Nephron (organoid): ENCODE data around the gene PZP.
"Not testable (repeated sequence)": the region's sequence is repeated elsewhere in the genome, so short reads cannot be mapped to it uniquely, and the experiment has no call there.

Experiments
- H3K27ac Mint-ChIP-seq, 3 experiments: 2 replicates each; pipeline ENCODE4 v1.8.0; 2020; ENCODE audit warnings: mixed read lengths in 3 of 3, mild to moderate bottlenecking in 2 of 3, moderate library complexity in 1 of 3
- H3K27me3 Mint-ChIP-seq: 2 replicates; pipeline ENCODE4 v1.8.0; 2021; ENCODE audit warnings: low read depth, mild to moderate bottlenecking, moderate library complexity, mixed read lengths
- H3K36me3 Mint-ChIP-seq: 2 replicates; pipeline ENCODE4 v1.8.0; 2020; ENCODE audit warnings: low read depth, mixed read lengths
- H3K4me1 Mint-ChIP-seq: 2 replicates; pipeline ENCODE4 v1.8.0; 2020; ENCODE audit warnings: mixed read lengths
- H3K4me3 Mint-ChIP-seq, 3 experiments: 2 replicates each; pipeline ENCODE4 v1.8.0; 2020; ENCODE audit warnings: mild to moderate bottlenecking in 3 of 3, mixed read lengths in 3 of 3, moderate library complexity in 2 of 3
- H3K9me3 Mint-ChIP-seq: 2 replicates; pipeline ENCODE4 v1.8.0; 2020; ENCODE audit warnings: mixed read lengths
- TF ChIP-seq, protein P1 (sequence below), 3 experiments: fragments of 200-600 bp; sonication (generic); IDR thresholded peaks; one replicate each; pipeline ENCODE4 v1.5.0; 2021; ENCODE audit warnings: antibody characterized with exemption in 3 of 3; ENCODE audit not compliant: unreplicated experiment in 3 of 3

The PZP gene

DNA sequence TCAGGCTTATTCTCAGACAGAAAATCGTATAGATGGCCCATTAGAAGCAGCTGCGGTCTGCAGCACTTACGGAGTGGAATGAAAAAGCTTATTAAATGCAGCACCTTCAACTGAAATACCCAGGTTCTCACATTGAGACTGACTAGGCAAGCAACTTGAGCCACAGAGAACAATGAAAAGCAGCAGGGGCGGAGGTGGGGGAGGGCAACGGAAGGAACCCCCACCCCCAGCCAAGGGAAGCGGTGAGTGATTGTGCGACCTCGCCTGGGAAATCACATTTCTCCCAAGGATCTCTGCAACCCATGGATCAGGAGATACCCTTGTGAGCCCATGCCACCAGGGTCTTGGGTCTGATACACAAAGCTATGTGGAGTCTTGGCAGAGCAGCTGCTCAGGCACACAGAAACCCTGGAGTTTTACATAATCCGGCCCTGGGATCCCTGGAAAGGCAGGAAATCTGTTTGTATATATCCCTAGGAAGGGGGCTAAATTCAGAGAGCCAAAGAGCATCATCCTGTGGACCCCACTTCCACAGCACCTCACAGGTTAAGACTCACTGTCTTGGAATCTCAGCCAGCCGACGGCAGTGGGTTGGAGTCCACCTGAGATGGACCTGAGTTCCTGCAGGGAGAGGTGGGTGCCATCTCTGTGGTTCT, 38.1 kb downstream of the PZP start:
- H3K4me1 Mint-ChIP-seq: peaks cover 5% of the 10 kb centered on the region
- H3K4me3 Mint-ChIP-seq: no peak overlapping the region
- no peaks in the 10 kb centered on the region for H3K36me3 Mint-ChIP-seq
- no peak overlapping the region for H3K27ac Mint-ChIP-seq
- no peaks in the 10 kb centered on the region for H3K27me3 Mint-ChIP-seq
- peaks cover 5% of the 10 kb centered on the region for H3K9me3 Mint-ChIP-seq
- TF ChIP-seq, protein P1, sequence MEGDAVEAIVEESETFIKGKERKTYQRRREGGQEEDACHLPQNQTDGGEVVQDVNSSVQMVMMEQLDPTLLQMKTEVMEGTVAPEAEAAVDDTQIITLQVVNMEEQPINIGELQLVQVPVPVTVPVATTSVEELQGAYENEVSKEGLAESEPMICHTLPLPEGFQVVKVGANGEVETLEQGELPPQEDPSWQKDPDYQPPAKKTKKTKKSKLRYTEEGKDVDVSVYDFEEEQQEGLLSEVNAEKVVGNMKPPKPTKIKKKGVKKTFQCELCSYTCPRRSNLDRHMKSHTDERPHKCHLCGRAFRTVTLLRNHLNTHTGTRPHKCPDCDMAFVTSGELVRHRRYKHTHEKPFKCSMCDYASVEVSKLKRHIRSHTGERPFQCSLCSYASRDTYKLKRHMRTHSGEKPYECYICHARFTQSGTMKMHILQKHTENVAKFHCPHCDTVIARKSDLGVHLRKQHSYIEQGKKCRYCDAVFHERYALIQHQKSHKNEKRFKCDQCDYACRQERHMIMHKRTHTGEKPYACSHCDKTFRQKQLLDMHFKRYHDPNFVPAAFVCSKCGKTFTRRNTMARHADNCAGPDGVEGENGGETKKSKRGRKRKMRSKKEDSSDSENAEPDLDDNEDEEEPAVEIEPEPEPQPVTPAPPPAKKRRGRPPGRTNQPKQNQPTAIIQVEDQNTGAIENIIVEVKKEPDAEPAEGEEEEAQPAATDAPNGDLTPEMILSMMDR (IDR thresholded peaks at IDR 0.05; ENCODE audit: unreplicated experiment in 3 of 3): no peak

DNA sequence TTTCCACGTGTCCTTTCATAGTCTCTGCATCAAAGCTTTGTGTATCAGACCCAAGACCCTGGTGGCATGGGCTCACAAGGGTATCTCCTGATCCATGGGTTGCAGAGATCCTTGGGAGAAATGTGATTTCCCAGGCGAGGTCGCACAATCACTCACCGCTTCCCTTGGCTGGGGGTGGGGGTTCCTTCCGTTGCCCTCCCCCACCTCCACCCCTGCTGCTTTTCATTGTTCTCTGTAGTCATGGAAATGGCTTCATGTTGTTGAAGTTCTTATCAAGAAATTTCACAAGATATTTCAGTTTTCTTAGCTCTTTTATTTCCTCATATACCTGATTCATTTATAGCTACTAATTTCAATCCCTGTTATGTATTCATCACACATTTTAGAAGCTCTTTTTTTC, 40.9 kb downstream of the PZP start:
- H3K9me3 Mint-ChIP-seq, H3K27me3 Mint-ChIP-seq, H3K36me3 Mint-ChIP-seq, H3K4me3 Mint-ChIP-seq, H3K27ac Mint-ChIP-seq, H3K4me1 Mint-ChIP-seq: not testable (repeated sequence)

DNA sequence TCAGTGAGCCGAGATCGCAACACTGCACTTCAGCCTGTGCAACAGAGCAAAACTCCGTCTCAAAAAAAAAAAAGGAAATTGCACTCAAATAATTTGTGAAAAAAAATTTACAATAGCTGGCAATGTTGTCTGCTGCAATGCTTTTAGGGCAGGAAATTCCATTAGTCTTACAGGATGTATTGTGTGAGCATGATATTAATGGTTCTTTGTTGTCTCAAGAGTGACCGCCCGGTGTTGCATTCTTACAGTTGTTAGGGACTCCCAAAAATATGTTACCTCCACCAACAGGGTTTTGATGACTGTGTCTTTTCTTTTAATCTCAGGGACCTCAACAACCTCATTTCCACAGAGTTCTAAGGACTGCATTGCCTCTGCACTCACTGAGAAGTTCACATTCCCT, 44.8 kb downstream of the PZP start:
- TF ChIP-seq, protein P1 (IDR thresholded peaks at IDR 0.05; ENCODE audit: unreplicated experiment in 3 of 3): no peak
- Mint-ChIP-seq H3K27ac (no peak overlapping the region), H3K4me1 (no peaks in the 10 kb centered on the region), H3K9me3 (no peaks in the 10 kb centered on the region), H3K27me3 (no peaks in the 10 kb centered on the region), H3K36me3 (no peaks in the 10 kb centered on the region), H3K4me3 (no peak overlapping the region)

DNA sequence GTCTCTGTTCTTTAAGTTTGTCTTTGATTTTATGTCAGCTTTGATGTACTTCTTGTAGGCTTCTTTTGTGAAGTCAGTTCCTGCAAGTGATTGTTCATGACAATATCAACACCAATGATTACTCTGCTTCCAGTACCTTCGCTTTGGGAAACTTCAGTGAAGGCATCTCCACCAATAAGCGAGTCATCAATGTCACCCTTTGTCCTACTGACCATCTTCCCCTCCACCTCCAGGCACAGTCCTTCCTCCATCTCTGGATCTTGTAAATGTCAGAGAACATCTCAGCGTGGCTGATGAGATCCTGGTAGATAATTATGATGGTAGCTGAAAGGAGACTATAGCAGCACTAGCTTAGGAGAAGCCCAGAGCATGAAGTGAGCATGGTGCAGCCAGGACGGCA, 52.1 kb downstream of the PZP start:
- no peaks in the 10 kb centered on the region for H3K9me3 Mint-ChIP-seq
- no peaks in the 10 kb centered on the region for H3K4me1 Mint-ChIP-seq
- TF ChIP-seq, protein P1 (IDR thresholded peaks at IDR 0.05; ENCODE audit: unreplicated experiment in 3 of 3): no peak
- H3K27ac Mint-ChIP-seq: no peak overlapping the region
- H3K27me3 Mint-ChIP-seq: no peaks in the 10 kb centered on the region
- H3K4me3 Mint-ChIP-seq: no peak overlapping the region
- no peaks in the 10 kb centered on the region for H3K36me3 Mint-ChIP-seq

DNA sequence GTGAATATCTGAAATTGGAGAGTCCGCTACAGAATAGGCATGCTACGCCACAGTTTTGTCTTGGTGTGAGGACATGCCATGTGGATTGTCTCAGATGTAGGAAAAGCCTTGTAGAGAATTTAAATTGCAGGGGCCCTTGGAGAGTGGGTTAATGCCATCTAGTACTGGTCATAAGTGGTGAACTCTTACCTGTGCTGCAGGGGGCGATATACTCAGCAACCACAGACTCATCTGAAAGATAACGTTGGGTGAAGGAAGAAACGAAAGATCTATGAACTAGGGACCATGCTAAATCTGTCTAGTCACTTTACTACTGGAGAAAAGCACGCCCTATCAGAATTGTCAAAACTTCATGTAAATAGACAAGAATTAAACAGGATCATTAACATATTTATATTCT, 58.8 kb downstream of the PZP start:
- Mint-ChIP-seq H3K4me3 (no peak overlapping the region), H3K36me3 (peaks cover 4% of the 10 kb centered on the region), H3K4me1 (no peaks in the 10 kb centered on the region), H3K27me3 (no peaks in the 10 kb centered on the region), H3K9me3 (peaks cover 23% of the 10 kb centered on the region), H3K27ac (no peak overlapping the region)
- TF ChIP-seq, protein P1 (IDR thresholded peaks at IDR 0.05; ENCODE audit: unreplicated experiment in 3 of 3): no peak

DNA sequence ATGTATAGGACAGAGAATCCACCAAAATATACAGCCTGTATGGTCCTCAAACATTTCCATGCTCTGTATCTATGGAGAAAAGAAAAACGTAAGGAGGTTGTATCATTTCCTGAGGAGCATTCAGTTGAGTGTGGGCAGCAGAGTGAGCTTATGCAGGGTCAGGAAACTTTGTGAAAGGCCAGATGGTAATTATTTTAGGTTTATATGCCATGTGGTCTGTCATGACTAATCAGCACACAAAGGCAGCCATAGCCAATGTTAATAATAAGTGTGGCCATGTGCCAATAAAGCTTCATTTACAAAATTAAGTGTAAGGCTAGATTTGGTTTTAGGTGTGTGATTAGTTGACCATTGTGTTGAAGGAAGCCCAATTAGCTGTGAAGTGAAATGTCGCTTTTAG, 59.3 kb downstream of the PZP start:
- peaks cover 4% of the 10 kb centered on the region for H3K36me3 Mint-ChIP-seq
- H3K9me3 Mint-ChIP-seq: peaks cover 27% of the 10 kb centered on the region
- H3K4me3 Mint-ChIP-seq: no peak overlapping the region
- no peaks in the 10 kb centered on the region for H3K4me1 Mint-ChIP-seq
- TF ChIP-seq, protein P1 (IDR thresholded peaks at IDR 0.05; ENCODE audit: unreplicated experiment in 3 of 3): no peak
- no peaks in the 10 kb centered on the region for H3K27me3 Mint-ChIP-seq
- no peak overlapping the region for H3K27ac Mint-ChIP-seq
